Esophagus squamous epithelium (tissue), 5 donors: ENCODE measurements around the gene CXCR4. TPM values are rescaled to one million over a fixed set of nuclear protein-coding genes. Genes with fewer than 3 reads are reported as not detected.

Source experiments
- DNase-seq: peaks from one replicate; lab custom pipeline; 2025; lab: John Stamatoyannopoulos, UW
- H3K27ac ChIP-seq, 4 donors: fragments of 200-600 bp; sonication (generic); one replicate each; pipeline ENCODE4 v1.5.1; 2016 to 2019; ENCODE audit warnings: mild to moderate bottlenecking in 1 of 4
- H3K27me3 ChIP-seq, 4 donors: fragments of 200-600 bp; sonication (generic); 1 replicate in 3 of 4; 2 replicates in 1 of 4; pipeline versions ENCODE4 v1.5.1 to v1.6.0; 2017 to 2021; ENCODE audit warnings: antibody characterized with exemption in 1 of 4
- H3K36me3 ChIP-seq, 3 donors: fragments of 200-600 bp; sonication (generic); one replicate each; pipeline ENCODE4 v1.5.1; 2016 to 2019
- H3K4me1 ChIP-seq, 3 donors: fragments of 200-600 bp; sonication (generic); one replicate each; pipeline ENCODE4 v1.5.1; 2017 to 2019
- H3K4me3 ChIP-seq, 4 donors: fragments of 200-600 bp; sonication (generic); 1 replicate in 3 of 4; 2 replicates in 1 of 4; pipeline ENCODE4 v1.5.1; 2016 to 2019; ENCODE audit warnings: mild to moderate bottlenecking in 2 of 4, moderate library complexity in 1 of 4
- H3K9me3 ChIP-seq, 3 donors: fragments of 200-600 bp; sonication (generic); one replicate each; pipeline ENCODE4 v1.5.1; 2016 to 2019
- POLR2A ChIP-seq, 4 donors: fragments of 450-650 bp; IDR thresholded peaks; one replicate each; pipeline ENCODE4 v1.6.1; 2017; ENCODE audit warnings: antibody characterized with exemption in 4 of 4, mild to moderate bottlenecking in 4 of 4, moderate library complexity in 3 of 4
- WGBS, 2 donors: methylation state at CpG; one replicate each; pipeline ENCODE4 v1.1.5; 2018; 5-methylcytosine and 5-hydroxymethylcytosine counted together
- intact Hi-C: fragments of 100-400 bp; cut with DNase I; formaldehyde crosslinking; loops from one replicate; pipeline ENCODE4 v1.15.0; 2022
- total RNA-seq, 4 donors: library from RNA; depleted of rRNA; stranded (reverse); fragments of >200 nt; gene quantifications; one replicate each; pipeline ENCODE4 v1.1.0, GENCODE V29; 2016
- TF ChIP-seq, protein P1 (sequence below), 6 experiments: fragments of 450-650 bp in 4 of 6; fragments of 200-600 bp in 2 of 6; sonication (generic) in 2 of 6; IDR thresholded peaks; one replicate each; pipeline ENCODE4 v1.5.1; 2016 to 2019; ENCODE audit warnings: antibody characterized with exemption in 6 of 6, mild to moderate bottlenecking in 4 of 6, moderate library complexity in 4 of 6
- donor health status: DM: yes; HTN: yes; CAD: no.

The CXCR4 gene
- total RNA-seq, 4 donors from 2014 or later: 5.7 to 28.6 (median 10.0) TPM

DNA sequence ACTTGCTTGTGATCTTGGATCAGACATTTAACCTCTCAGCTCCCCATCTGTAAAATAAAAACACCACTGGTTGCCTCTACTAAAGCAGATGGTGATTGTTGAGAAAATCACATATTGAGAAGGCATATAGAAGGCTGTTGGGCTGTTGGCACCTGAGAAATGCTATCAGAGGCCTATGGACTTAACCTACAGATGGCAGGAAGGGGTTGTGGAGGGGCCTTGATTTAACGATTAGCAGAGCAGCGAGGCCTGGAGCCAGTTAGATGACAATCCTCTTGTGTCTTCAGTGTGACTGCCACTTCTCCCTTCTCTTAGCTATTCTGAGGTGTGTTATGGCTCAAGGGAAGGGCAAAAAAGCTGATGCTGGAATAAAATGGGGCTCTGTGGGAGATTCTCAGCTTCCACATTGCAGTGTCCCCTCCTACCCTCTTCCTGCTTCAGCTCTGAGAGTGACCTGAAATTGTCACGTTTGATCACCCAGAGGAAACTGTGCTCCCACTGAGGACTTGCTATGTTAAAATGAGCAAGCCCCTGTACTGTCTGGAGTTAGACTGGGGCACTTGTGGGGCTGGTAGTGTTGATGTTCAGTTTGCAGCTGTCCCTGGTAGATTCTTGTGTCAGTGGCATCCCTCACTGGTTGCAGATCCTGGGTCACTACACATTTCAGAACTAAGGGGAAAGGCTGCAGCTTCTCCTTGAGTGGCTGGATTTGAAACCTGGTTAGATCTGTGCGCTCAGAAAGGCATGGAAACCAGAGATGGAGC, 31.5 kb downstream of the CXCR4 start:
- no peaks in the 10 kb centered on the region for H3K27me3 ChIP-seq
- no peak for TF ChIP-seq POLR2A (IDR thresholded peaks at IDR 0.05)
- TF ChIP-seq, protein P1, sequence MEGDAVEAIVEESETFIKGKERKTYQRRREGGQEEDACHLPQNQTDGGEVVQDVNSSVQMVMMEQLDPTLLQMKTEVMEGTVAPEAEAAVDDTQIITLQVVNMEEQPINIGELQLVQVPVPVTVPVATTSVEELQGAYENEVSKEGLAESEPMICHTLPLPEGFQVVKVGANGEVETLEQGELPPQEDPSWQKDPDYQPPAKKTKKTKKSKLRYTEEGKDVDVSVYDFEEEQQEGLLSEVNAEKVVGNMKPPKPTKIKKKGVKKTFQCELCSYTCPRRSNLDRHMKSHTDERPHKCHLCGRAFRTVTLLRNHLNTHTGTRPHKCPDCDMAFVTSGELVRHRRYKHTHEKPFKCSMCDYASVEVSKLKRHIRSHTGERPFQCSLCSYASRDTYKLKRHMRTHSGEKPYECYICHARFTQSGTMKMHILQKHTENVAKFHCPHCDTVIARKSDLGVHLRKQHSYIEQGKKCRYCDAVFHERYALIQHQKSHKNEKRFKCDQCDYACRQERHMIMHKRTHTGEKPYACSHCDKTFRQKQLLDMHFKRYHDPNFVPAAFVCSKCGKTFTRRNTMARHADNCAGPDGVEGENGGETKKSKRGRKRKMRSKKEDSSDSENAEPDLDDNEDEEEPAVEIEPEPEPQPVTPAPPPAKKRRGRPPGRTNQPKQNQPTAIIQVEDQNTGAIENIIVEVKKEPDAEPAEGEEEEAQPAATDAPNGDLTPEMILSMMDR (IDR thresholded peaks at IDR 0.05): no peak
- no peaks in the 10 kb centered on the region for H3K36me3 ChIP-seq
- intact Hi-C loops: no loop called here
- DNase-seq: no peak
- WGBS, 2 donors: 69 to 83% methylated on average over 4 of the region's 4 CpGs
- no peaks in the 10 kb centered on the region for H3K9me3 ChIP-seq
- no peaks in the 10 kb centered on the region for H3K4me1 ChIP-seq
- no peak overlapping the region for H3K4me3 ChIP-seq
- H3K27ac ChIP-seq: no peak overlapping the region

DNA sequence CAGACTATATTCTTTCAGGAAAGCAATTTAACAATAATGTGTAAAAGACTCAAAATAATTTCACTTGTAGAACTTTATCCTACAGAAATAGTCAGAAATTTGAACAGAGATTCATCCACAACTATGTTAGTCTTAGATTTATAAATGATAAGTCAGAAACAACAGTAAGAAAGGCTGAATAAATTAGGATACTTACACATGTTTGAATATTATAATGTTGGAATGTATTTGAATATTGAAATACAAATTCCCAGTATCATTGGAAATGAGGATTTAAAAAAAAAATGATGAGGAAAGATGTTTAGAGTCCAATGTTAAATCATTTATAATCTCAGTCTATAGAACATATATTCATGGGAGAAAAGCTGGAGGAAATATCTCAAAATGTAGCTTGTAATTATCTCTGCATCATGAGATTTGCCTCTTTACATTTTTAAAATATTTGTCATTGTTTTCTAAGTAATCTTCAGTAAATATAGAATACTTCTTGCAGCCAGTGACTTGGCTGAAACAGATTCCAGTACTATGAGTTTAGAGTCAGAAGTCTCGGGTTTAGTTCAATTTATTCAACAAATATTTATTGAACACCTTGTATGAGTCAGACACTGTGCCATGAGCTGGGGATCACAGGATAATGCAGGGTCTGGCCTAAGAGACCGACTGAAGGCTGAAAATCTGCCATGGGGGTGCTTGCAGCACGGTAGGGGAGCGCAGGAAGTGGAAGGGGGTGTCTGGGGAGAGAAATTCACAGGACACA, 32.3 kb downstream of the CXCR4 start:
- intact Hi-C loops: no loop called here
- 76 to 82% methylated on average over 4 of the region's 4 CpGs for WGBS, 2 donors
- no peaks in the 10 kb centered on the region for H3K27me3 ChIP-seq
- no peak overlapping the region for H3K4me3 ChIP-seq
- no peak for DNase-seq
- no peaks in the 10 kb centered on the region for H3K36me3 ChIP-seq
- H3K9me3 ChIP-seq: no peaks in the 10 kb centered on the region
- no peaks in the 10 kb centered on the region for H3K4me1 ChIP-seq
- H3K27ac ChIP-seq: no peak overlapping the region
- TF ChIP-seq, protein P1 (IDR thresholded peaks at IDR 0.05): no peak
- no peak for TF ChIP-seq POLR2A (IDR thresholded peaks at IDR 0.05)

DNA sequence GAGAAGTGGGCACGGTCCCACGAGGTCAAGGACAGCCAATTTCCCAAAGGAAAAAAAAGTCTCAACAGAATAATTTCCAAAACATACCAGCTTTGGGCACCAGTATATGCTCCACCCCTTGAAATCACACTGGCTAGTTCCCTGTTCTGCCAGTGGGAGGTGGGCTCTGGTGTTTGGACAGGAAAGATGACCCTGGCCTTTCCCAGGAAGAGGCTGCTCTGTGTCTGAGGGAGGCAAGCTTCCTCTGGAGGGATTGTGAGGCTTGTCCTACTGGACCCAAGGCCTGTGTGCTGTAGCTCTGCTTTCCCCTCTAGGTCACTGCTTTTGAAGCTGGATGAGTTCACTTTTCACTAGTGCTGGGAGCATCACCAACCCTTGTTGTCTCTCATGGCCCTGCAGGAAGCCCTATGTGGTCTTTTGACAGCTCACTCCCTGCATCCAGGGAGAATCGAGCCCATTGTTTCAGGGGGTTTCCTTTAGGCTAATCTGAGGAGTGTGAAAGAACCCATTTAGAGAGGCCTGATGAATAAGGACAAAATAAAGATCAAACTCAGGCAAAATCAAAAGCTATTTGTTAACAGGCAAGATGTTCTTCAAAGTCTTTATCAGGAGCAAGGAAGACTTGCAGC, 36.3 kb downstream of the CXCR4 start:
- Histone ChIP-seq H3K4me1 (no peaks in the 10 kb centered on the region), H3K27me3 (no peaks in the 10 kb centered on the region), H3K4me3 (no peak overlapping the region), H3K27ac (no peak overlapping the region), H3K9me3 (no peaks in the 10 kb centered on the region), H3K36me3 (no peaks in the 10 kb centered on the region)
- TF ChIP-seq, protein P1 (IDR thresholded peaks at IDR 0.05): no peak
- no peak for TF ChIP-seq POLR2A (IDR thresholded peaks at IDR 0.05)
- WGBS, 2 donors: 76 to 100% methylated on average over 3 of the region's 3 CpGs
- no peak for DNase-seq
- intact Hi-C loops: no loop called here

DNA sequence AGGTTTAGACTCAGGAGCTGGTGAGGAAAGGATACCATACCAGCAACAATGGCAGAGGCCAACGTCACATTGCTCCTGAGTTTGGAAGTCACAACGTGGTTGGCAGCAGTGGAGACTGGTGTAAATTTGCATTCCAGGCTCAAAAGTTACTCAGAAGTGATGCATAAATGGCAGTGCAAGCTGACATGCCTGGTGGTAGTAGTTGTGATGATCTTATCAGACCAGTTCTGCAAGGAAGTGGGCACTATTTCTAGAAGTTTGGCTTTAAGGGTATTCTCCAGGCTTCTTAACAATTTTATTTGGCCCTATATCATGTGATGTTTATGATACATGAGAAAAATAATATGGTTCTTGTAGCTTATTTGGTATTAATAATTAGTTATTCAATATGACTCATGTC, 37.8 kb downstream of the CXCR4 start:
- H3K9me3 ChIP-seq: no peaks in the 10 kb centered on the region
- peaks cover 0 to 5% (median 0%) of the 10 kb centered on the region in 3 donors for H3K4me1 ChIP-seq
- no peaks in the 10 kb centered on the region for H3K36me3 ChIP-seq
- H3K27me3 ChIP-seq: peaks cover 0 to under 1% (median 0%) of the 10 kb centered on the region in 4 donors
- no peak for DNase-seq
- intact Hi-C loops: no loop called here
- TF ChIP-seq POLR2A (IDR thresholded peaks at IDR 0.05): no peak
- TF ChIP-seq, protein P1 (IDR thresholded peaks at IDR 0.05): no peak
- no peak overlapping the region for H3K27ac ChIP-seq
- H3K4me3 ChIP-seq: no peak overlapping the region
- 74 to 91% methylated on average over 2 of the region's 2 CpGs for WGBS, 2 donors
